HepG2 (cell line): Measurements from ENCODE around the gene LCN1. TPM values are rescaled to one million over a fixed set of nuclear protein-coding genes. Genes with fewer than 3 reads are reported as not detected.

Experiments used
- PRPF4 ChIP-seq: fragments of 200-400 bp; formaldehyde crosslinking; IDR thresholded peaks from 2 replicates; pipeline ENCODE4 v1.6.1; 2016; ENCODE audit warnings: low read length, low read depth; ENCODE audit not compliant: poor library complexity, severe bottlenecking
- SIX1 ChIP-seq: sonication (generic); formaldehyde crosslinking; IDR thresholded peaks from 2 replicates; pipeline ENCODE4 v1.4.0; 2020; ENCODE audit warnings: missing genetic modification reagents, borderline replicate concordance
- SMAD3 ChIP-seq: sonication (generic); formaldehyde crosslinking; IDR thresholded peaks from 2 replicates; pipeline ENCODE4 v1.4.0; 2020; ENCODE audit warnings: missing genetic modification reagents
- SP5 ChIP-seq: IDR thresholded peaks from 2 replicates; pipeline ENCODE4 v1.6.1; 2016; ENCODE audit warnings: low read depth, borderline replicate concordance
- ZFAT ChIP-seq: sonication (generic); formaldehyde crosslinking; conservative IDR thresholded peaks from 2 replicates; pipeline ENCODE4 v1.8.1; 2023; ENCODE audit warnings: missing genetic modification reagents, inconsistent platforms
- ZKSCAN1 ChIP-seq: fragments of 150-350 bp; IDR thresholded peaks from 2 replicates; pipeline ENCODE4 v1.6.1; 2014; ENCODE audit warnings: low read length
- ZNF207 ChIP-seq: fragments of 450-650 bp; IDR thresholded peaks from 2 replicates; pipeline ENCODE4 v1.6.1; 2016; ENCODE audit warnings: antibody characterized with exemption, borderline replicate concordance
- ZNF407 ChIP-seq: sonication (generic); formaldehyde crosslinking; IDR thresholded peaks from one replicate; pipeline ENCODE4 v1.5.1; 2020; ENCODE audit warnings: mild to moderate bottlenecking, missing genetic modification reagents; ENCODE audit errors: not compliant biosample characterization
- ZNF550 ChIP-seq: sonication (generic); formaldehyde crosslinking; IDR thresholded peaks from 2 replicates; pipeline ENCODE4 v1.4.0; 2020; ENCODE audit warnings: mild to moderate bottlenecking, missing genetic modification reagents, borderline replicate concordance
- ZNF710 ChIP-seq: sonication (generic); formaldehyde crosslinking; IDR thresholded peaks from 2 replicates; pipeline ENCODE4 v1.5.0; 2020; ENCODE audit warnings: mild to moderate bottlenecking, missing genetic modification reagents, borderline replicate concordance
- ZNF800 ChIP-seq: sonication (generic); formaldehyde crosslinking; IDR thresholded peaks from 2 replicates; pipeline ENCODE4 v1.4.0; 2020; ENCODE audit warnings: missing genetic modification reagents
- polyA plus RNA-seq, 8 experiments: library from polyadenylated mRNA; depleted of rRNA in 3 of 8; stranded (reverse) in 7 of 8; unstranded in 1 of 8; fragments of >200 nt; fragmentation: Illumina TruSeq in 4 of 8; extraction: Trizol in 4 of 8; gene quantifications; 2 replicates each; pipeline versions ENCODE4 v1.2.1 to v1.2.3, GENCODE V29; 2011 to 2016; ENCODE audit warnings: low read depth in 4 of 8, missing spikeins in 1 of 8, mixed read lengths in 1 of 8; ENCODE audit not compliant: insufficient read depth in 1 of 8
- total RNA-seq, 5 experiments: library from RNA; depleted of rRNA; stranded (reverse); fragments of >200 nt; fragmentation: Illumina TruSeq; extraction: Trizol; gene quantifications; 2 replicates each; pipeline ENCODE4 v1.2.3, GENCODE V29; 2016; ENCODE audit warnings: low read depth in 1 of 5
- TF ChIP-seq, protein P1 (sequence below): sonication (generic); formaldehyde crosslinking; IDR thresholded peaks from 2 replicates; pipeline ENCODE4 v1.4.0; 2020; ENCODE audit warnings: missing genetic modification reagents, borderline replicate concordance

LCN1 gene
- total and polyA plus RNA-seq, 2 of the 13 experiments (the other 11 are each of a cell fraction or from before 2014, with no cell fraction given): not detected

- TF ChIP-seq ZNF407 (CRISPR knock-in tag) (peak; percentile 28), PRPF4 (no peak), ZNF550 (CRISPR knock-in tag) (no peak), SMAD3 (CRISPR knock-in tag) (0 out of 2 replicates have a peak, but pooled peaks have one; percentile 46), ZNF207 (no peak), ZNF800 (CRISPR knock-in tag) (peak; percentile 61; the same call in 1 of the 2 replicates), ZKSCAN1 (no peak), SIX1 (no peak), ZFAT (CRISPR knock-in tag) (no peak), ZNF710 (CRISPR knock-in tag) (0 out of 2 replicates have a peak, but pooled peaks have one; percentile 52), SP5 (CRISPR knock-in tag) (peak; percentile 89)
- TF ChIP-seq, protein P1, sequence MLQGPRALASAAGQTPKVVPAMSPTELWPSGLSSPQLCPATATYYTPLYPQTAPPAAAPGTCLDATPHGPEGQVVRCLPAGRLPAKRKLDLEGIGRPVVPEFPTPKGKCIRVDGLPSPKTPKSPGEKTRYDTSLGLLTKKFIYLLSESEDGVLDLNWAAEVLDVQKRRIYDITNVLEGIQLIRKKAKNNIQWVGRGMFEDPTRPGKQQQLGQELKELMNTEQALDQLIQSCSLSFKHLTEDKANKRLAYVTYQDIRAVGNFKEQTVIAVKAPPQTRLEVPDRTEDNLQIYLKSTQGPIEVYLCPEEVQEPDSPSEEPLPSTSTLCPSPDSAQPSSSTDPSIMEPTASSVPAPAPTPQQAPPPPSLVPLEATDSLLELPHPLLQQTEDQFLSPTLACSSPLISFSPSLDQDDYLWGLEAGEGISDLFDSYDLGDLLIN (CRISPR knock-in tag): no peak
Measured at GRCh38 chr9:135500525-135501260, 20.5 kb upstream of the LCN1 start, which contains the start of gene MRPS2 (continued).
